GM23338 (cell line): ENCODE results near the gene KPNA6. TPM values are rescaled to one million over a fixed set of nuclear protein-coding genes. Genes with fewer than 3 reads are reported as not detected.
A peak's percentile ranks its signal among the peaks of the same experiment; 100 is the strongest.
"Not testable (repeated sequence)": the region's sequence is repeated elsewhere in the genome, so short reads cannot be mapped to it uniquely, and the experiment has no call there.

Source experiments
- ATAC-seq: fragments of 200-7000 bp; cut with Tn5 transposase; 3 replicates; pipeline ENCODE4 v1.9.1; 2020
- DNase-seq: peaks from one replicate; pipeline ENCODE4 v3.0.0-alpha.2; 2015; ENCODE audit warnings: low spot score
- H2AFZ ChIP-seq: fragments of 200-600 bp; sonication (generic); 2 replicates; pipeline ENCODE4 v1.8.0; 2016; ENCODE audit warnings: antibody characterized with exemption, mild to moderate bottlenecking, moderate library complexity
- H3F3A ChIP-seq: fragments of 200-600 bp; sonication (generic); replicated peaks from 2 replicates; pipeline ENCODE4 v1.8.0; 2017; ENCODE audit warnings: antibody characterized with exemption, mixed run types, low read depth
- H3K27ac ChIP-seq: fragments of 200-600 bp; sonication (generic); 2 replicates; pipeline ENCODE4 v1.6.1; 2016; ENCODE audit warnings: low read depth
- H3K27me3 ChIP-seq: fragments of 200-600 bp; sonication (generic); 2 replicates; pipeline ENCODE4 v1.8.0; 2016; ENCODE audit warnings: mild to moderate bottlenecking, mixed run types, moderate library complexity; ENCODE audit not compliant: insufficient read depth
- H3K36me3 ChIP-seq: fragments of 200-600 bp; sonication (generic); 2 replicates; pipeline ENCODE4 v1.8.0; 2016; ENCODE audit warnings: mild to moderate bottlenecking; ENCODE audit not compliant: insufficient read depth
- H3K4me1 ChIP-seq: fragments of 200-600 bp; sonication (generic); 2 replicates; pipeline ENCODE4 v1.8.0; 2016; ENCODE audit warnings: mild to moderate bottlenecking, moderate library complexity; ENCODE audit not compliant: insufficient read depth
- H3K4me2 ChIP-seq: fragments of 200-600 bp; sonication (generic); 2 replicates; pipeline ENCODE4 v1.7.1; 2017; ENCODE audit warnings: mixed run types
- H3K4me3 ChIP-seq: fragments of 200-600 bp; sonication (generic); 2 replicates; pipeline ENCODE4 v1.6.1; 2016; ENCODE audit warnings: mixed run types
- H3K79me2 ChIP-seq: fragments of 200-600 bp; sonication (generic); replicated peaks from 2 replicates; pipeline ENCODE4 v1.8.0; 2017; ENCODE audit warnings: mild to moderate bottlenecking; ENCODE audit not compliant: insufficient read depth
- H3K9me2 ChIP-seq: fragments of 200-600 bp; sonication (generic); 2 replicates; pipeline ENCODE4 v1.8.0; 2017; ENCODE audit not compliant: insufficient read depth
- H4K20me1 ChIP-seq: fragments of 200-600 bp; sonication (generic); replicated peaks from 2 replicates; pipeline ENCODE4 v1.8.0; 2017; ENCODE audit warnings: mild to moderate bottlenecking; ENCODE audit not compliant: insufficient read depth
- H3K27ac Mint-ChIP-seq: 2 replicates; pipeline ENCODE4 v1.8.0; 2020; ENCODE audit warnings: inconsistent platforms, mild to moderate bottlenecking, moderate library complexity, mixed read lengths
- H3K27me3 Mint-ChIP-seq: 3 replicates; pipeline ENCODE4 v1.8.0; 2022; ENCODE audit warnings: low read depth, mild to moderate bottlenecking, moderate library complexity, mixed read lengths, inconsistent platforms; ENCODE audit not compliant: insufficient read depth, poor library complexity
- H3K36me3 Mint-ChIP-seq: 3 replicates; pipeline ENCODE4 v1.8.0; 2021; ENCODE audit warnings: low read depth, mild to moderate bottlenecking, inconsistent platforms, moderate library complexity, mixed read lengths
- H3K4me1 Mint-ChIP-seq: 3 replicates; pipeline ENCODE4 v1.8.0; 2020; ENCODE audit warnings: mild to moderate bottlenecking, inconsistent platforms, mixed read lengths
- H3K4me3 Mint-ChIP-seq: 3 replicates; pipeline ENCODE4 v1.8.0; 2021; ENCODE audit warnings: moderate library complexity, mild to moderate bottlenecking, inconsistent platforms, mixed read lengths
- H3K9me3 Mint-ChIP-seq: 3 replicates; pipeline ENCODE4 v1.8.0; 2020; ENCODE audit warnings: moderate library complexity, mild to moderate bottlenecking, inconsistent platforms, mixed read lengths
- CREB1 ChIP-seq: fragments of 250-450 bp; sonication (Bioruptor Pico); IDR thresholded peaks from 2 replicates; pipeline ENCODE4 v1.5.0; 2020; ENCODE audit warnings: low read depth, mild to moderate bottlenecking, moderate library complexity
- EZH2 ChIP-seq: fragments of 200-600 bp; sonication (generic); IDR thresholded peaks from one replicate; pipeline ENCODE4 v1.8.0; 2017; ENCODE audit warnings: antibody characterized with exemption, mild to moderate bottlenecking, low read depth; ENCODE audit not compliant: unreplicated experiment
- EZH2phosphoT487 ChIP-seq: fragments of 200-600 bp; sonication (generic); IDR thresholded peaks from one replicate; pipeline ENCODE4 v1.8.1; 2018; ENCODE audit warnings: antibody characterized with exemption; ENCODE audit not compliant: unreplicated experiment
- NANOG ChIP-seq: IDR thresholded peaks from 2 replicates; pipeline ENCODE4 v1.6.1; 2016; ENCODE audit warnings: antibody characterized with exemption, borderline replicate concordance
- POLR2AphosphoS5 ChIP-seq: IDR thresholded peaks from 2 replicates; pipeline ENCODE4 v1.6.1; 2016; ENCODE audit warnings: antibody characterized with exemption, low read depth
- STAT1 ChIP-seq: IDR thresholded peaks from one replicate; pipeline ENCODE4 v1.6.1; 2016; ENCODE audit warnings: antibody characterized with exemption; ENCODE audit not compliant: unreplicated experiment
- ZNF114 ChIP-seq: fragments of 250-450 bp; sonication (Bioruptor Pico); IDR thresholded peaks from 2 replicates; pipeline ENCODE4 v1.5.0; 2020; ENCODE audit warnings: mild to moderate bottlenecking, moderate library complexity
- polyA plus RNA-seq: library from polyadenylated mRNA; unstranded; fragments of >200 nt; fragmentation: Nextera tagmentation; extraction: Ambion mirVana; gene quantifications from 2 replicates; pipeline ENCODE4 v1.2.1, GENCODE V29; 2016
- total RNA-seq: library from RNA; depleted of rRNA; stranded (reverse); fragments of >200 nt; shearing (Covaris generic); gene quantifications from 2 replicates; pipeline ENCODE4 v1.2.3, GENCODE V29; 2014
- TF ChIP-seq, protein P1 (sequence below), 2 experiments: fragments of 200-600 bp in 1 of 2; sonication (generic) in 1 of 2; conservative IDR thresholded peaks; 2 replicates each; pipeline versions ENCODE4 v1.5.1 to v1.6.1; 2016 to 2017; ENCODE audit warnings: antibody characterized with exemption in 2 of 2, low read depth in 2 of 2, mild to moderate bottlenecking in 2 of 2, moderate library complexity in 1 of 2
- TF ChIP-seq, protein P2 (sequence below): IDR thresholded peaks from 2 replicates; pipeline ENCODE4 v1.6.1; 2016; ENCODE audit warnings: antibody characterized with exemption

Gene KPNA6
- total and polyA plus RNA-seq, 2 experiments from 2014 or later, result 28.6 to 72.2 TPM

DNA sequence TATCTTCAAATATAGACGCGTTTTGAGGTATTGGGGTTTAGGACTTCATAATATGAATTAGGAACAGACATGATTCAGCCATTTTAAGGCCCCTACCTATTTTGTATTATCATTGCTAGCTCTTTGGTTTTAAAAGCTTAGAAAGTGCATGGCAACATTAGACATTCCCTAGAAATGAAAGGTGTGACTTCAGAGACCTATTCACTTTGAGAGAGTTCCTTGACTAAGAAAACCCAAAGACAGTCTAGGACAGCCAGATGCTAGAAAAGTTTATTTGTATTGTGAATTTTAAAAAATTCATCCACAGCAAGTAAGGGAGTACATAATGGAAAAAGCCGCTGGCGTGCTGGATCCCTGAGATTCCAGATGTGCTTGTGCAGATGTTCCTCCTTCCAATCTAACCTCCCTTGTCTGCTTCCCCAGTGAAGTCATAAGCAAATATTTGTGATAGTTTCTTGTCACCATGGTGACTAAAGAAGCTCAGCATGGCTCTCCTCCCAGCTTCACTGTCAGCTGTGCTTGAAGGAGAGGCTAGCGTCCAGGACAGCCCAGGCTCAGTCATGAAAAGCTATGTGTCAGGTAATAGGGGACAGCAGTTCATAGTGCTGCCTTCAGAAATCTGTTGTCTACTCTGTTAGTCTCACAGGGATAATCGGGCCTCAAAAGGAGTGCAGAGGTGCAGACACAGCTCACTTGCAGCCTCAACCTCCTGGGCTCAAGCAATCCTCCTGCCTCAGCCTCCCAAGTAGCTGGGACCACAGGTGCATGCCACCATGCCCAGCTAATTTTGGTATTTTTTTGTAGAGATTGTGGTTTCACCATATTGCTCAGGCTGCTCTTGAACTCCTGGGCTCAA, 34.8 kb downstream of the KPNA6 start:
- no peak overlapping the region for H3K4me2 ChIP-seq
- no peak overlapping the region for H3K4me3 ChIP-seq
- H3K9me3 Mint-ChIP-seq, result no peaks in the 10 kb centered on the region
- H2AFZ ChIP-seq, result no peak overlapping the region
- H3K4me1 ChIP-seq, result no peaks in the 10 kb centered on the region
- 0 out of 3 replicates have a peak, but pooled peaks have one; percentile 31 for ATAC-seq
- no peaks in the 10 kb centered on the region for H3K36me3 ChIP-seq
- H3K4me1 Mint-ChIP-seq, result peaks cover 7% of the 10 kb centered on the region; the same call in 1 of the 3 replicates
- peaks cover 93% of the 10 kb centered on the region for H3K79me2 ChIP-seq
- no peaks in the 10 kb centered on the region for H3K27me3 ChIP-seq
- TF ChIP-seq CREB1, result no peak
- no peak for TF ChIP-seq EZH2phosphoT487
- no peak for TF ChIP-seq POLR2AphosphoS5
- TF ChIP-seq, protein P1, sequence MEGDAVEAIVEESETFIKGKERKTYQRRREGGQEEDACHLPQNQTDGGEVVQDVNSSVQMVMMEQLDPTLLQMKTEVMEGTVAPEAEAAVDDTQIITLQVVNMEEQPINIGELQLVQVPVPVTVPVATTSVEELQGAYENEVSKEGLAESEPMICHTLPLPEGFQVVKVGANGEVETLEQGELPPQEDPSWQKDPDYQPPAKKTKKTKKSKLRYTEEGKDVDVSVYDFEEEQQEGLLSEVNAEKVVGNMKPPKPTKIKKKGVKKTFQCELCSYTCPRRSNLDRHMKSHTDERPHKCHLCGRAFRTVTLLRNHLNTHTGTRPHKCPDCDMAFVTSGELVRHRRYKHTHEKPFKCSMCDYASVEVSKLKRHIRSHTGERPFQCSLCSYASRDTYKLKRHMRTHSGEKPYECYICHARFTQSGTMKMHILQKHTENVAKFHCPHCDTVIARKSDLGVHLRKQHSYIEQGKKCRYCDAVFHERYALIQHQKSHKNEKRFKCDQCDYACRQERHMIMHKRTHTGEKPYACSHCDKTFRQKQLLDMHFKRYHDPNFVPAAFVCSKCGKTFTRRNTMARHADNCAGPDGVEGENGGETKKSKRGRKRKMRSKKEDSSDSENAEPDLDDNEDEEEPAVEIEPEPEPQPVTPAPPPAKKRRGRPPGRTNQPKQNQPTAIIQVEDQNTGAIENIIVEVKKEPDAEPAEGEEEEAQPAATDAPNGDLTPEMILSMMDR (conservative IDR thresholded peaks at IDR 0.05; ENCODE audit: low read depth in 2 of 2), result no peak
- no peak for TF ChIP-seq NANOG
- TF ChIP-seq, protein P2, sequence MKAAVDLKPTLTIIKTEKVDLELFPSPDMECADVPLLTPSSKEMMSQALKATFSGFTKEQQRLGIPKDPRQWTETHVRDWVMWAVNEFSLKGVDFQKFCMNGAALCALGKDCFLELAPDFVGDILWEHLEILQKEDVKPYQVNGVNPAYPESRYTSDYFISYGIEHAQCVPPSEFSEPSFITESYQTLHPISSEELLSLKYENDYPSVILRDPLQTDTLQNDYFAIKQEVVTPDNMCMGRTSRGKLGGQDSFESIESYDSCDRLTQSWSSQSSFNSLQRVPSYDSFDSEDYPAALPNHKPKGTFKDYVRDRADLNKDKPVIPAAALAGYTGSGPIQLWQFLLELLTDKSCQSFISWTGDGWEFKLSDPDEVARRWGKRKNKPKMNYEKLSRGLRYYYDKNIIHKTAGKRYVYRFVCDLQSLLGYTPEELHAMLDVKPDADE, result no peak
- TF ChIP-seq STAT1, result no peak
- TF ChIP-seq ZNF114 (CRISPR knock-in tag), result no peak
- TF ChIP-seq EZH2, result no peak
- peaks cover 1% of the 10 kb centered on the region for H3K27me3 Mint-ChIP-seq
- peak overlapping the region; percentile 12; the same call in 1 of the 2 replicates for H3K27ac ChIP-seq
- H3K4me3 Mint-ChIP-seq, result no peak overlapping the region
- H3K36me3 Mint-ChIP-seq, result peaks cover under 1% of the 10 kb centered on the region; the same call in 1 of the 3 replicates
- H3F3A ChIP-seq, result 0 out of 2 replicates have a peak, but pooled peaks cover 6% of the 10 kb centered on the region
- H4K20me1 ChIP-seq, result peaks cover 62% of the 10 kb centered on the region
- H3K27ac Mint-ChIP-seq, result peak overlapping the region; percentile 29; the same call in 1 of the 2 replicates
- H3K9me2 ChIP-seq, result no peaks in the 10 kb centered on the region
- DNase-seq, result peak; percentile 27

DNA sequence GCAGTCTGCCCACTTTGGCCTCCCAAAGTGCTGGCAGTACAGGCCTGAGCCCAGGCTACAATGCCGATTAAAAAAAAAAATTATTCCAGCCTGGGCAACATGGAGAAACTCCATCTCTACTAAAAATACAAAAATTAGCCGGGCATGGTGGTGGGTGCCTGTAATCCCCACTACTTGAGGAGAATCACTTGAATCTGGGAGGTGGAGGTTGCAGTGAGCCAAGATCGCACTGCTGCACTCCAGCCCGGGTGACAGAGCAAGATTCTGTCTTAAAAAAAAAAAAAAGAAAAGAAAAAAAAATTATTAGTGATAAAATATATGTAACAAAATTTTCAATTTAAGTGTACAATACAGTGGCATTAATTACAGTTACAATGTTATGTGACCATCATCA, 35.4 kb downstream of the KPNA6 start:
- H3K27ac Mint-ChIP-seq, result not testable (repeated sequence)

More for the DNA sequence above, 35.4 kb downstream of the KPNA6 start:
- not testable (repeated sequence) for H3K27ac ChIP-seq, H3K9me3 Mint-ChIP-seq, H3K9me2 ChIP-seq, H3K4me1 Mint-ChIP-seq, H3K36me3 Mint-ChIP-seq, H3K27me3 ChIP-seq, H3K4me3 Mint-ChIP-seq, H2AFZ ChIP-seq, H3F3A ChIP-seq, DNase-seq, H3K27me3 Mint-ChIP-seq, H3K4me1 ChIP-seq, ATAC-seq, H3K4me3 ChIP-seq, H3K4me2 ChIP-seq, H3K36me3 ChIP-seq
- H3K79me2 ChIP-seq, result peaks cover 93% of the 10 kb centered on the region
- H4K20me1 ChIP-seq, result peaks cover 69% of the 10 kb centered on the region
